OCI-LY7 (cell line): Measurements from ENCODE around the gene USP48.

Source experiments
- CTCF ChIP-seq: fragments of 200-600 bp; sonication (generic); conservative IDR thresholded peaks from 2 replicates; pipeline ENCODE4 v1.5.1; 2014; ENCODE audit warnings: mild to moderate bottlenecking, antibody characterized with exemption, low read length, moderate library complexity, mixed read lengths
- EZH2phosphoT487 ChIP-seq: fragments of 200-600 bp; sonication (generic); IDR thresholded peaks from 2 replicates; pipeline ENCODE4 v1.6.1; 2018; ENCODE audit warnings: low read depth, borderline replicate concordance, mild to moderate bottlenecking, mixed run types, antibody characterized with exemption, low read length, moderate library complexity, mixed read lengths

GRCh38 chr1:21667348-21668231 lies 115.4 kb downstream of the USP48 start:
- TF ChIP-seq CTCF (no peak), EZH2phosphoT487 (no peak)
